GM15510 (cell line): ENCODE measurements around the gene SLC35E2B.
A peak's percentile ranks its signal among the peaks of the same experiment; 100 is the strongest.

ENCODE experiments used
- POLR2A ChIP-seq: IDR thresholded peaks from 3 replicates; pipeline ENCODE4 v1.6.1; 2011; ENCODE audit warnings: borderline replicate concordance; ENCODE audit not compliant: insufficient read length; ENCODE audit errors: extremely low read depth

Gene SLC35E2B

GRCh38 chr1:1678581-1679380 lies 13.8 kb downstream of the SLC35E2B start:
- no peak for TF ChIP-seq POLR2A

GRCh38 chr1:1677718-1678580 lies 14.6 kb downstream of the SLC35E2B start:
- TF ChIP-seq POLR2A = peak; percentile 13

- TF ChIP-seq POLR2A = no peak
Observed at GRCh38 chr1:1672181-1672965, 20.2 kb downstream of the SLC35E2B start.

GRCh38 chr1:1671365-1672119 lies 21.1 kb downstream of the SLC35E2B start:
- TF ChIP-seq POLR2A = no peak

GRCh38 chr1:1670866-1671265 lies 21.7 kb downstream of the SLC35E2B start:
- no peak for TF ChIP-seq POLR2A

- TF ChIP-seq POLR2A = no peak
Observed at GRCh38 chr1:1669468-1670440, 22.8 kb downstream of the SLC35E2B start.

- TF ChIP-seq POLR2A = no peak
Observed at GRCh38 chr1:1666526-1666925, 26.1 kb downstream of the SLC35E2B start.

GRCh38 chr1:1665815-1666251 lies 26.8 kb downstream of the SLC35E2B start:
- TF ChIP-seq POLR2A = no peak

GRCh38 chr1:1664941-1665814 lies 27.4 kb downstream of the SLC35E2B start:
- TF ChIP-seq POLR2A = no peak

- peak; percentile 24 for TF ChIP-seq POLR2A
Observed at GRCh38 chr1:1658583-1659549, 33.7 kb downstream of the SLC35E2B start, which contains the start of gene CDK11B. Gene CDK11B, minus strand, starts transcription at chr1:1659004. Its CDS starts 1,519 bp downstream, at chr1:1657485.
